GM19467 (cell line): ENCODE results near the gene ZNF714.
"Not testable (repeated sequence)": the region's sequence is repeated elsewhere in the genome, so short reads cannot be mapped to it uniquely, and the experiment has no call there.

Source experiments
- ATAC-seq: cut with Tn5 transposase; IDR thresholded peaks from one replicate; pipeline ENCODE4 v1.9.1; 2021; ENCODE audit warnings: mild to moderate bottlenecking, moderate library complexity; ENCODE audit not compliant: unreplicated experiment

The ZNF714 gene

GRCh38 chr19:21130097-21130775 lies 48.2 kb downstream of the ZNF714 start:
- no peak for ATAC-seq

- ATAC-seq: no peak
These were observed 51.6 kb downstream of the ZNF714 start for GRCh38 chr19:21133633-21134032.

- no peak for ATAC-seq
These were observed 52.9 kb downstream of the ZNF714 start for GRCh38 chr19:21134934-21135366.

- no peak for ATAC-seq
These were observed 53.4 kb downstream of the ZNF714 start for GRCh38 chr19:21135433-21135832.

GRCh38 chr19:21138130-21138529 lies 56.1 kb downstream of the ZNF714 start:
- no peak for ATAC-seq

- ATAC-seq: not testable (repeated sequence)
These were observed 59.0 kb downstream of the ZNF714 start for GRCh38 chr19:21141006-21141405.

GRCh38 chr19:21141787-21142464 lies 59.9 kb downstream of the ZNF714 start, which contains the start of gene ZNF431:
ZNF431 (plus strand) TSS chr19:21142040; CDS start chr19:21142184, 144 bp downstream.
- peak; percentile 98 for ATAC-seq

- no peak for ATAC-seq
These were observed 61.4 kb downstream of the ZNF714 start for GRCh38 chr19:21143428-21143827.

GRCh38 chr19:21143854-21144253 lies 61.9 kb downstream of the ZNF714 start:
- no peak for ATAC-seq

- ATAC-seq: no peak
These were observed 65.5 kb downstream of the ZNF714 start for GRCh38 chr19:21147540-21147939.

- no peak for ATAC-seq
These were observed 66.7 kb downstream of the ZNF714 start for GRCh38 chr19:21148681-21149080.

GRCh38 chr19:21149877-21150276 lies 67.9 kb downstream of the ZNF714 start:
- ATAC-seq: no peak

GRCh38 chr19:21151460-21151859 lies 69.5 kb downstream of the ZNF714 start:
- ATAC-seq: no peak

GRCh38 chr19:21158523-21159135 lies 76.6 kb downstream of the ZNF714 start:
- no peak for ATAC-seq

GRCh38 chr19:21164541-21164940 lies 82.5 kb downstream of the ZNF714 start:
- ATAC-seq: no peak

- ATAC-seq: no peak
These were observed 84.4 kb downstream of the ZNF714 start for GRCh38 chr19:21166436-21166835.
